ENCODE measurements around the gene ACSF2. TPM values are rescaled to one million over a fixed set of nuclear protein-coding genes. Genes with fewer than 3 reads are reported as not detected.
"Not testable (repeated sequence)": the region's sequence is repeated elsewhere in the genome, so short reads cannot be mapped to it uniquely, and the experiment has no call there.

Gene ACSF2
- total RNA-seq, 4 donors from 2014 or later: 165 to 460 (median 190) TPM

DNA sequence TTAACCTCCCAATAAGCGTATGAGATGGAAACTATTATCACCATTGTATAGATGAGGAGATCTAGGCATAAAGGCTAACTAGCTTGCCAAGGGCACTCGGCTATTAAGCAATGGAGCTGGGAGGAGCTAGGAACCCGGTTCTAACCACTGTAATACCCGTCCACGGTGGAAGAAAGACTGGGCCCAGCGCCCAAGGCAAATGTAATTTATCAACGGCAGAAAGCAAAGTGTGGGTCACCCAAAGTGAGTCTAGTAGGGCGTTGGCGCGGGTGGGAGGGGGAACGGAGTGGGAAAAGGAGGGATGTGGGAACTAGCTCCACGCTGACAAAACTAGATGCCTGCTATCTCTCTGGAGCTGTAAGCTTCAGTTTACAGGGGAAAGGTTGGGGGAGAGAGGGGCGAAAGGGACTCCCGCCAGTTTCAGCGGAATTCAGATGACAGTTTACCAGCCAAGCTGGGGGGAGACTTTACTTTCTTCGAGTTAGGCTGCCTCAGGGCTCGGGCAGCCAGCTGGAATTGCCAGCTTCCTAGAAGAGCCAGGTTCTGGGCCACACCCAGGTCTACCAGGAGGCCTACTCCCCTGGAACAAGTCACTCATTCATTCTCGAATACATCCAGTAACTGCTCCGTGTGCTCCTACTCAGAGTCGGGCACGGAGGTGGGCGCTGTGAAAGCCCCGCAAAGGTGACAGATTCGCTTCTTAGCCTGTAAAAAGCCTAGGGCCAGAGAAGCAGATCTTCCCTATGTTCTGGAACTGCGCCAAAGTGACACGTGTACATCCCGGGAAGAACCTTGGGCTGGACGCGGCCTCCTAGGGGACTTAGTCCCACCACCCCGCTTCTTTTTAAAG lies 29.5 kb upstream of the ACSF2 start:
- H3K4me1 ChIP-seq: peaks cover 4 to 23% (median 19%) of the 10 kb centered on the region in 4 donors
- TF ChIP-seq POLR2A (IDR thresholded peaks at IDR 0.05) (peak; percentile 15), POLR2AphosphoS5 (IDR thresholded peaks at IDR 0.05) (peak in 1 of 3 donors; percentile 4), EP300 (IDR thresholded peaks at IDR 0.05; ENCODE audit: low read depth) (no peak)
- TF ChIP-seq, protein P1, sequence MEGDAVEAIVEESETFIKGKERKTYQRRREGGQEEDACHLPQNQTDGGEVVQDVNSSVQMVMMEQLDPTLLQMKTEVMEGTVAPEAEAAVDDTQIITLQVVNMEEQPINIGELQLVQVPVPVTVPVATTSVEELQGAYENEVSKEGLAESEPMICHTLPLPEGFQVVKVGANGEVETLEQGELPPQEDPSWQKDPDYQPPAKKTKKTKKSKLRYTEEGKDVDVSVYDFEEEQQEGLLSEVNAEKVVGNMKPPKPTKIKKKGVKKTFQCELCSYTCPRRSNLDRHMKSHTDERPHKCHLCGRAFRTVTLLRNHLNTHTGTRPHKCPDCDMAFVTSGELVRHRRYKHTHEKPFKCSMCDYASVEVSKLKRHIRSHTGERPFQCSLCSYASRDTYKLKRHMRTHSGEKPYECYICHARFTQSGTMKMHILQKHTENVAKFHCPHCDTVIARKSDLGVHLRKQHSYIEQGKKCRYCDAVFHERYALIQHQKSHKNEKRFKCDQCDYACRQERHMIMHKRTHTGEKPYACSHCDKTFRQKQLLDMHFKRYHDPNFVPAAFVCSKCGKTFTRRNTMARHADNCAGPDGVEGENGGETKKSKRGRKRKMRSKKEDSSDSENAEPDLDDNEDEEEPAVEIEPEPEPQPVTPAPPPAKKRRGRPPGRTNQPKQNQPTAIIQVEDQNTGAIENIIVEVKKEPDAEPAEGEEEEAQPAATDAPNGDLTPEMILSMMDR (IDR thresholded peaks at IDR 0.05): no peak
- peaks cover 0 to 25% (median 13%) of the 10 kb centered on the region in 4 donors for H3K36me3 ChIP-seq
- in situ Hi-C loops (cut with MboI; ENCODE audit: low pct_ligation_motif_present in 1 of 4, low pct_unique_long_range_greater_than_20kb in 1 of 4, low sequenced_read_pairs in 3 of 4) (no loop called here), intact Hi-C loops (cut with DNase I; ENCODE audit: low total_unique reads) (no loop called here)
- no peaks in the 10 kb centered on the region for H3K27me3 ChIP-seq
- WGBS, 2 donors (ENCODE audit: low coverage in 1 of 2): 6 to 15% methylated on average over 10 to 30 of the region's 30 CpGs
- DNase-seq: peak; percentile 73
- peak overlapping the region; percentile 64 to 96 (median 82) for H3K4me3 ChIP-seq
- H3K27ac ChIP-seq: peak overlapping the region; percentile 86 to 98 (median 92)
- no peaks in the 10 kb centered on the region for H3K9me3 ChIP-seq

DNA sequence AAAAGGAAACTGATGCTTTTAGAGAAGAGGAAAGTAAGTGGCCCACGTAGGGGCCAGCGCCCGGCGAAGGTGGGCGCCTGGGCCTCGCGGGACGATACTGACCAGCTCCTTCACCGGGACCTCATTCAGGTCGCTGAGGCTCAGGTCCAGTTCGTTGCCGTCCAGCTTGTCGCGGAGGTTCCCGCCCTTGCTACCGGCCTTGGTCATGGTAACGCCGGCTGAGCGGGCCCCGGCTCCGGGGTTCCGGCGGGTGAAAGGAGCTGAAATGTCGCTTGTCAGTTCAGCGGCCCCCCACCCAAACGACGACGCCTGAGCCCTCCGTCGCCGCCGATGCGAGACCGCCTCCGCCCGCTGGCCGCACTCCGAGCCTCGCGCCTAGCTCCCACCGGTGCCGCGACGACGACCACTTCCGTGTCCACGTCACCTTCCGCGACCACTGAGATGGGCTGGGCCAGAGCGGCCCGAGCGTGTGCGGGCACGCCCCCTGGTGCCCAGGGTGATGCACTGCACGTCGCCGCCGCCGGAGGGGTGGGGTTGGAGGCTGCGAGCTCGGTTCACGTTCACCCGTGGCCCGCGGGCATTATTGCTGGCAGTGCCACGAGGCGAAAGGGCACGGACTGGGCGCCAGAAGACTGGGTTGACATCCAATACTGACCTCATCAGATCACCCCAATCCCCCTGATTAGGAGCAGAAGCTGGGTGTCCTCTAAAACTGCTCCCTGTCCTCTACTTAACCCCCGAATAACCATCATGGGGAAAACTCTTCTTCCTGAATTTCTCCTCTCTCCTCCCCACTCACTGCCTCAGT lies 28.7 kb upstream of the ACSF2 start, which contains the start of gene LRRC59:
TSS of gene LRRC59 (minus strand) at position 413 of the 808 bp plus-strand sequence. CDS start at position 207, 206 bp downstream.
- peak within 1 kb of the TSS; percentile 86 to 98 (median 92) for H3K27ac ChIP-seq
- in situ Hi-C loops (cut with MboI; ENCODE audit: low pct_ligation_motif_present in 1 of 4, low pct_unique_long_range_greater_than_20kb in 1 of 4, low sequenced_read_pairs in 3 of 4): no loop called here
- peaks cover 4 to 23% (median 19%) of the 10 kb centered on the region in 4 donors for H3K4me1 ChIP-seq
- intact Hi-C loops (cut with DNase I; ENCODE audit: low total_unique reads): no loop called here
- no peaks in the 10 kb centered on the region for H3K9me3 ChIP-seq
- H3K4me3 ChIP-seq: peak within 1 kb of the TSS; percentile 64 to 96 (median 82)
- TF ChIP-seq POLR2A (IDR thresholded peaks at IDR 0.05) (peak; percentile 84), POLR2AphosphoS5 (IDR thresholded peaks at IDR 0.05) (peak; percentile 82 to 98 (median 97)), EP300 (IDR thresholded peaks at IDR 0.05; ENCODE audit: low read depth) (no peak)
- TF ChIP-seq, protein P1 (IDR thresholded peaks at IDR 0.05): peak; percentile 93 to 99 (median 98)
- H3K36me3 ChIP-seq: peaks cover 0 to 22% (median 10%) of the 10 kb centered on the region in 4 donors
- no peaks in the 10 kb centered on the region for H3K27me3 ChIP-seq
- DNase-seq: peak; percentile 94
- 1 to 17% methylated on average over 1 to 55 of the region's 70 CpGs for WGBS, 2 donors (ENCODE audit: low coverage in 1 of 2)

DNA sequence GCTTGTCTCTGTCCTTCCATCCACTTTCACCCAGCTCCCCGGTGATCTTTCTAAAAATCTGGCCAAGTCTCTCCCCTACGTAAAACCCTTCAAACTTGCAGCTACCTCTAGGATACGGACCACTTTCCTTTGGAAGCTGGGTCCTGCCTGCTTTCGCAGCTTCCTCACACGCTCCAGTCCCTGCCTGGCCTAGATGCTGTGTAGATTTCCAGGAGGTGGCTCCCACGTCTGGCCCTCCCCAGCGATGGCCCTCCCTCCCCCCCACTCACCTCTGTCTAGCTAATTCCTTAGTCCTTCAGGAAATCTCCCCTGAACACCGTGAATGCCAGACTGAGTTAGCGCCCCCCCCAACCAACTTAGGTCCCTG lies 28.1 kb upstream of the ACSF2 start:
- Histone ChIP-seq H3K4me1 (peaks cover 4 to 25% (median 19%) of the 10 kb centered on the region in 4 donors), H3K4me3 (peak overlapping the region in 2 of 4 donors; percentile 91 to 96), H3K27ac (peak overlapping the region; percentile 86 to 98 (median 92)), H3K27me3 (no peaks in the 10 kb centered on the region), H3K36me3 (peaks cover 0 to 17% (median 7%) of the 10 kb centered on the region in 4 donors), H3K9me3 (no peaks in the 10 kb centered on the region)
- WGBS, 2 donors (ENCODE audit: low coverage in 1 of 2): 51 to 61% methylated on average over 5 to 9 of the region's 9 CpGs
- intact Hi-C loops (cut with DNase I; ENCODE audit: low total_unique reads) (no loop called here), in situ Hi-C loops (cut with MboI; ENCODE audit: low pct_ligation_motif_present in 1 of 4, low pct_unique_long_range_greater_than_20kb in 1 of 4, low sequenced_read_pairs in 3 of 4) (no loop called here)
- DNase-seq: no peak
- TF ChIP-seq, protein P1 (IDR thresholded peaks at IDR 0.05): no peak
- TF ChIP-seq POLR2AphosphoS5 (IDR thresholded peaks at IDR 0.05) (no peak), EP300 (IDR thresholded peaks at IDR 0.05; ENCODE audit: low read depth) (no peak), POLR2A (IDR thresholded peaks at IDR 0.05) (no peak)

DNA sequence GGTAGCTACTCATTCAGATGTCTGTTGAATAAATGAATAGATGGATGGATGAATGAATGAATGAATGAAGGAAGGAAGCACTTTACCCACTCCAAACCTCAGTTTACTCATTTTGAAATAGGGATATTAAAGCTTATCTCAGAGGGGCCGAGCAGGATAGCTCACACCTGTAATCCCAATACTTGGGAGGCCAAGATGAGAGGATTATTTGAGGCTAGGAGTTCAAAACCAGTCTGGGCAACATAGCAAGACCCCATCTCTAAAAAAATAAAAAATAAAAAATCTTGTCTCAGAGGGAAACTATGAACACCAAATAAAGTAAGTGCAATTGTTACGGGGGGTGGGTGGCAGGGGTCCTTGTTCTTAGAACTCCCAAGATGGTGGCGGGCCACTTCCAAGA lies 27.3 kb upstream of the ACSF2 start:
- H3K27ac ChIP-seq; H3K27me3 ChIP-seq; in situ Hi-C loops (cut with MboI; ENCODE audit: low pct_ligation_motif_present in 1 of 4, low pct_unique_long_range_greater_than_20kb in 1 of 4, low sequenced_read_pairs in 3 of 4); DNase-seq; H3K9me3 ChIP-seq; H3K4me3 ChIP-seq; intact Hi-C loops (cut with DNase I; ENCODE audit: low total_unique reads): not testable (repeated sequence)
- H3K4me1 ChIP-seq: peaks cover 4 to 26% (median 19%) of the 10 kb centered on the region in 4 donors
- H3K36me3 ChIP-seq: peaks cover 0 to 12% (median 3%) of the 10 kb centered on the region in 4 donors
- WGBS, 2 donors (ENCODE audit: low coverage in 1 of 2): 98 to 100% methylated on average over 2 to 3 of the region's 3 CpGs

DNA sequence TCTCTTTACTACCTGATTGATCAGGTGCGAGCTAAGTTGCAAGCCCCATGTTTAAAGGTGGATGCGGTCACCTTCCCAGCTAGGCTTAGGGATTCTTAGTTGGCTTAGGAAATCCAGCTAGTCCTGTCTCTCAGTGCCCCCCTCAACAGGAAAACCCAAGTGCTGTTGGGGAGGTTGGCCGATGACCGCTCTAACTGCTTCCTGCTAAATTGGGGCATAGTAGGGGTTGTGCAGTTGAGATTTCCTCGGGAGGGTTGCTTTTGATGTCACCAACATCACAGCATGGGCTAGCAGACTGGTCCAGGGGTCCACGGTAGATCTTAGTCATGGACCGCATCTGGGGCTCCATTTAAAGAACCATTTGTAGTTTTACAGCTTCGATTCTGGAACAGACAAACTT lies 26.4 kb upstream of the ACSF2 start:
- H3K27me3 ChIP-seq; intact Hi-C loops (cut with DNase I; ENCODE audit: low total_unique reads); in situ Hi-C loops (cut with MboI; ENCODE audit: low pct_ligation_motif_present in 1 of 4, low pct_unique_long_range_greater_than_20kb in 1 of 4, low sequenced_read_pairs in 3 of 4); DNase-seq; H3K4me3 ChIP-seq; H3K36me3 ChIP-seq; H3K9me3 ChIP-seq; H3K27ac ChIP-seq: not testable (repeated sequence)
- 93 to 96% methylated on average over 4 to 8 of the region's 8 CpGs for WGBS, 2 donors (ENCODE audit: low coverage in 1 of 2)
- H3K4me1 ChIP-seq: peaks cover 4 to 24% (median 19%) of the 10 kb centered on the region in 4 donors

DNA sequence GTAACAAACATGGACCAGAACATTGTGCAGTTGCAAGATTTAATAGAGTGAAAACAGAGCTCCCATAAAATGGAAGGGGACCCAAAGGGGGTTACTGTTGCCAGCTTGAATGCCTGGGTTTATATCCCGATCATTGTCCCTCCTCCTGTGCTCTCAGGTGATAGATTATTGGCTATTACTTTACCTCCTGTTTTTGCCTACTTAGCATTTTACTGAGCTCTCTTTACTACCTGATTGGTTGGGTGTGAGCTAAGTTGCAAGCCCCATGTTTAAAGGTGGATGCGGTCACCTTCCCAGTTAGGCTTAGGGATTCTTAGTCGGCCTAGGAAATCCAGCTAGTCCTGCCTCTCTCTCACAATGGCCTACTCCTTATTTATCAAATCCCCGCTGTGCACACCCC lies 20.7 kb upstream of the ACSF2 start:
- H3K9me3 ChIP-seq; H3K36me3 ChIP-seq; H3K4me1 ChIP-seq; DNase-seq; intact Hi-C loops (cut with DNase I; ENCODE audit: low total_unique reads); H3K27ac ChIP-seq; in situ Hi-C loops (cut with MboI; ENCODE audit: low pct_ligation_motif_present in 1 of 4, low pct_unique_long_range_greater_than_20kb in 1 of 4, low sequenced_read_pairs in 3 of 4); H3K27me3 ChIP-seq; H3K4me3 ChIP-seq: not testable (repeated sequence)
- 82% methylated on average over 4 of the region's 4 CpGs; no CpG with 5 or more reads in 1 of the 2 donors for WGBS, 2 donors (ENCODE audit: low coverage in 1 of 2)
